SK-N-SH (cell line): Measurements from ENCODE around the gene ASB18. TPM values are rescaled to one million over a fixed set of nuclear protein-coding genes. Genes with fewer than 3 reads are reported as not detected.

Experiments
- CTCF ChIA-PET: fragments of 300-600, 350-600 bp; formaldehyde crosslinking; extraction: SDS; loops from one replicate; lab custom pipeline; 2021; lab: Yijun Ruan, JAX
- POLR2A ChIA-PET: fragments of 350-600 bp; sonication (Branson Sonifier 250); formaldehyde crosslinking; extraction: SDS; loops from one replicate; lab custom pipeline; 2020; ENCODE audit warnings: antibody characterized with exemption, inconsistent platforms; lab: Yijun Ruan, JAX
- DNase-seq: peaks from one replicate; pipeline ENCODE4 v3.0.0; 2012
- H2AFZ ChIP-seq: fragments of 200-600 bp; sonication (generic); 2 replicates; pipeline ENCODE4 v1.8.1; 2016; ENCODE audit warnings: antibody characterized with exemption, mild to moderate bottlenecking, low read depth
- H3F3A ChIP-seq: fragments of 200-600 bp; sonication (generic); replicated peaks from 2 replicates; pipeline ENCODE3; 2016; ENCODE audit warnings: antibody characterized with exemption, mild to moderate bottlenecking; ENCODE audit not compliant: insufficient read depth
- H3K27ac ChIP-seq, 2 experiments: fragments of 200-500 bp in 1 of 2; fragments of 200-600 bp in 1 of 2; sonication (Bioruptor generic) in 1 of 2; sonication (generic), shearing (Covaris generic) in 1 of 2; 2 replicates each; pipeline versions ENCODE4 v1.5.1 to v1.6.1; 2014 to 2016; ENCODE audit warnings: low read depth in 2 of 2, inconsistent platforms in 1 of 2, low read length in 1 of 2, mild to moderate bottlenecking in 1 of 2, mixed read lengths in 1 of 2
- H3K27me3 ChIP-seq: fragments of 200-600 bp; sonication (generic), shearing (Covaris generic); 2 replicates; pipeline ENCODE4 v1.6.1; 2016; ENCODE audit warnings: mixed run types; ENCODE audit not compliant: insufficient read depth
- H3K36me3 ChIP-seq, 2 experiments: fragments of 200-500 bp in 1 of 2; fragments of 200-600 bp in 1 of 2; sonication (Bioruptor generic) in 1 of 2; sonication (generic) in 1 of 2; replicated peaks in 1 of 2; 2 replicates each; pipeline versions ENCODE3 to v1.5.1; 2014 to 2016; ENCODE audit warnings: low read length in 1 of 2, mild to moderate bottlenecking in 1 of 2; ENCODE audit not compliant: insufficient read depth in 2 of 2, control insufficient read depth in 1 of 2
- H3K4me1 ChIP-seq, 2 experiments: fragments of 200-500 bp in 1 of 2; fragments of 200-600 bp in 1 of 2; sonication (Bioruptor generic) in 1 of 2; sonication (generic), shearing (Covaris generic) in 1 of 2; 2 replicates each; pipeline versions ENCODE4 v1.5.1 to v1.6.1; 2014 to 2016; ENCODE audit warnings: low read depth in 1 of 2, low read length in 1 of 2, mixed run types in 1 of 2; ENCODE audit not compliant: insufficient read depth in 2 of 2, control insufficient read depth in 1 of 2
- H3K4me2 ChIP-seq: fragments of 200-600 bp; sonication (generic), shearing (Covaris generic); 2 replicates; pipeline ENCODE4 v1.6.1; 2017; ENCODE audit warnings: mixed run types
- H3K4me3 ChIP-seq, 2 experiments: fragments of 200-500 bp in 1 of 2; fragments of 200-600 bp in 1 of 2; sonication (Bioruptor generic) in 1 of 2; sonication (generic), shearing (Covaris generic) in 1 of 2; 2 replicates each; pipeline versions ENCODE4 v1.5.1 to v1.8.1; 2014 to 2016; ENCODE audit warnings: low read depth in 2 of 2, inconsistent platforms in 1 of 2, low read length in 1 of 2, mild to moderate bottlenecking in 1 of 2, mixed read lengths in 1 of 2, moderate library complexity in 1 of 2
- H3K79me2 ChIP-seq: fragments of 200-600 bp; sonication (generic); 2 replicates; pipeline ENCODE4 v1.8.1; 2017; ENCODE audit warnings: mild to moderate bottlenecking; ENCODE audit not compliant: insufficient read depth
- H3K9ac ChIP-seq: fragments of 200-600 bp; sonication (generic); 2 replicates; pipeline ENCODE4 v1.6.1; 2017; ENCODE audit warnings: mixed run types
- H3K9me2 ChIP-seq: fragments of 200-600 bp; sonication (generic); 2 replicates; pipeline ENCODE4 v1.6.1; 2017; ENCODE audit warnings: mixed run types
- H3K9me3 ChIP-seq: fragments of 200-600 bp; sonication (generic); 2 replicates; pipeline ENCODE4 v1.6.1; 2017; ENCODE audit warnings: mixed run types, mild to moderate bottlenecking, moderate library complexity
- H4K20me1 ChIP-seq: fragments of 200-600 bp; sonication (generic); 2 replicates; pipeline ENCODE4 v1.6.1; 2017; ENCODE audit warnings: mild to moderate bottlenecking, mixed run types; ENCODE audit not compliant: insufficient read depth
- EP300 ChIP-seq, 2 experiments: IDR thresholded peaks; 2 replicates each; pipeline versions ENCODE4 v1.4.0 to v1.6.1; 2012; ENCODE audit warnings: borderline replicate concordance in 1 of 2, low read depth in 1 of 2, low read length in 1 of 2
- EZH2phosphoT487 ChIP-seq: fragments of 200-600 bp; sonication (generic); IDR thresholded peaks from 2 replicates; pipeline ENCODE4 v1.6.1; 2017; ENCODE audit warnings: low read depth, mixed run types, mild to moderate bottlenecking, antibody characterized with exemption, moderate library complexity, borderline replicate concordance
- FOSL2 ChIP-seq: IDR thresholded peaks from 2 replicates; pipeline ENCODE4 v1.4.0; 2012; ENCODE audit warnings: low read depth, mild to moderate bottlenecking, moderate library complexity, borderline replicate concordance
- FOXJ3 ChIP-seq: sonication (generic); formaldehyde crosslinking; IDR thresholded peaks from 2 replicates; pipeline ENCODE4 v1.5.1; 2020; ENCODE audit warnings: mild to moderate bottlenecking, missing genetic modification reagents
- JUND ChIP-seq: IDR thresholded peaks from 2 replicates; pipeline ENCODE4 v1.4.0; 2012
- SIN3A ChIP-seq: IDR thresholded peaks from 2 replicates; pipeline ENCODE4 v1.6.1; 2012; ENCODE audit warnings: low read depth, mild to moderate bottlenecking, low read length, moderate library complexity, borderline replicate concordance
- TAF1 ChIP-seq: IDR thresholded peaks from 2 replicates; pipeline ENCODE4 v1.6.1; 2012; ENCODE audit warnings: low read depth, mild to moderate bottlenecking, low read length, moderate library complexity, borderline replicate concordance
- WGBS: methylation state at CpG from one replicate; pipeline ENCODE4 v1.1.6; 2017; ENCODE audit warnings: low lambda C conversion rate; 5-methylcytosine and 5-hydroxymethylcytosine counted together
- polyA plus RNA-seq, 3 experiments: library from polyadenylated mRNA; depleted of rRNA; stranded (reverse); fragments of >200 nt; gene quantifications; 2 replicates each; pipeline ENCODE4 v1.2.3, GENCODE V29; 2012
- TF ChIP-seq, protein P1 (sequence below): IDR thresholded peaks from 2 replicates; pipeline ENCODE4 v1.4.0; 2012; ENCODE audit warnings: low read depth
- TF ChIP-seq, protein P2 (sequence below): fragments of 150-350 bp; IDR thresholded peaks from 2 replicates; pipeline ENCODE4 v1.6.1; 2017; ENCODE audit warnings: antibody characterized with exemption, low read length, low read depth, borderline replicate concordance
- TF ChIP-seq, protein P3 (sequence below): IDR thresholded peaks from 2 replicates; pipeline ENCODE4; 2012
- TF ChIP-seq, protein P4 (sequence below): fragments of 200-600 bp; sonication (generic); IDR thresholded peaks from 2 replicates; pipeline ENCODE4 v1.6.1; 2017; ENCODE audit warnings: antibody characterized with exemption, mild to moderate bottlenecking, moderate library complexity
- TF ChIP-seq, protein P5 (sequence below): IDR thresholded peaks from 2 replicates; pipeline ENCODE4 v1.4.0; 2012; ENCODE audit warnings: low read depth, borderline replicate concordance

Gene ASB18
- polyA plus RNA-seq, 1 of the 3 experiments (the other 2 are of a cell fraction), result not detected

DNA sequence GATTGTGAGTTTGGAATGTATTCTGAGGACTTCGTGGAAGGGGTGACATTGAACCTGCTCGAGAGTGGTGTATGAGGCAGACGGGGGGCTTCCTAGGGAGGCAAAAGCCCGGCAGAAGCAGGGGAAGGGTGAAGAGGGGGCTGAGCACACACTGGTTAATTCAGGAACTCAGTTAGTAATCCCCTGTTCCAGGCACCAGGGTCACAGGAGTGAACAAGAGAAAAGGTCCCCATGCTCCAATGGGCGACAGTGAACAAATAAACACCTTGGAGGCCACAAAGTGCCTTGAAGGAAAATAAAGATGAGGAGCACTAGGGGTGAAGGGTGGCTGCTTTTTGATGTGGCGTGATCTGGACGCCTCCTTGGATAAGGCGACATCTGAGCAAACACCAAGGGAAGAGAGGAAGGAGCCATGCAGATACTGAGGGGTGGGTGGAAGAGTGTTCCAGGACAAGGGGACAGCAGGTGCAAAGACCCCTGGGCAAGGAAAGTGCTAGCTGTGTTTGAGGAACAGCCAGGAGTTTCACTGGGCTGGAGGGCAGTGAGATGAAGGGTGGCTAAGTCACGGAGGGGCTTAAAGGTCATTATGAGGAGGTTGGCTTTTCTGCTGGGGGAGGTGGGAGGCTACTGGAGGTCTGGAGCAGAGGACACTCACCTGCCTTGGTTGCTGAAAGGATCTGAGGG is 26.7 kb upstream of the ASB18 start:
- Histone ChIP-seq H3K9ac (no peak overlapping the region), H3F3A (no peaks in the 10 kb centered on the region), H3K9me2 (no peaks in the 10 kb centered on the region), H3K4me1 (no peaks in the 10 kb centered on the region), H3K27ac (no peak overlapping the region), H3K79me2 (no peaks in the 10 kb centered on the region), H3K27me3 (no peaks in the 10 kb centered on the region), H3K4me3 (no peak overlapping the region), H3K36me3 (no peaks in the 10 kb centered on the region), H3K9me3 (no peaks in the 10 kb centered on the region), H2AFZ (no peak overlapping the region), H4K20me1 (no peaks in the 10 kb centered on the region), H3K4me2 (no peak overlapping the region)
- TF ChIP-seq, protein P1, sequence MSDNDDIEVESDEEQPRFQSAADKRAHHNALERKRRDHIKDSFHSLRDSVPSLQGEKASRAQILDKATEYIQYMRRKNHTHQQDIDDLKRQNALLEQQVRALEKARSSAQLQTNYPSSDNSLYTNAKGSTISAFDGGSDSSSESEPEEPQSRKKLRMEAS, result no peak
- TF ChIP-seq, protein P2, sequence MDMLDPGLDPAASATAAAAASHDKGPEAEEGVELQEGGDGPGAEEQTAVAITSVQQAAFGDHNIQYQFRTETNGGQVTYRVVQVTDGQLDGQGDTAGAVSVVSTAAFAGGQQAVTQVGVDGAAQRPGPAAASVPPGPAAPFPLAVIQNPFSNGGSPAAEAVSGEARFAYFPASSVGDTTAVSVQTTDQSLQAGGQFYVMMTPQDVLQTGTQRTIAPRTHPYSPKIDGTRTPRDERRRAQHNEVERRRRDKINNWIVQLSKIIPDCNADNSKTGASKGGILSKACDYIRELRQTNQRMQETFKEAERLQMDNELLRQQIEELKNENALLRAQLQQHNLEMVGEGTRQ, result no peak
- no peak for TF ChIP-seq FOXJ3
- TF ChIP-seq, protein P3, sequence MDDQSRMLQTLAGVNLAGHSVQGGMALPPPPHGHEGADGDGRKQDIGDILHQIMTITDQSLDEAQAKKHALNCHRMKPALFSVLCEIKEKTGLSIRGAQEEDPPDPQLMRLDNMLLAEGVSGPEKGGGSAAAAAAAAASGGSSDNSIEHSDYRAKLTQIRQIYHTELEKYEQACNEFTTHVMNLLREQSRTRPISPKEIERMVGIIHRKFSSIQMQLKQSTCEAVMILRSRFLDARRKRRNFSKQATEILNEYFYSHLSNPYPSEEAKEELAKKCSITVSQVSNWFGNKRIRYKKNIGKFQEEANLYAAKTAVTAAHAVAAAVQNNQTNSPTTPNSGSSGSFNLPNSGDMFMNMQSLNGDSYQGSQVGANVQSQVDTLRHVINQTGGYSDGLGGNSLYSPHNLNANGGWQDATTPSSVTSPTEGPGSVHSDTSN, result no peak
- TF ChIP-seq, protein P4, sequence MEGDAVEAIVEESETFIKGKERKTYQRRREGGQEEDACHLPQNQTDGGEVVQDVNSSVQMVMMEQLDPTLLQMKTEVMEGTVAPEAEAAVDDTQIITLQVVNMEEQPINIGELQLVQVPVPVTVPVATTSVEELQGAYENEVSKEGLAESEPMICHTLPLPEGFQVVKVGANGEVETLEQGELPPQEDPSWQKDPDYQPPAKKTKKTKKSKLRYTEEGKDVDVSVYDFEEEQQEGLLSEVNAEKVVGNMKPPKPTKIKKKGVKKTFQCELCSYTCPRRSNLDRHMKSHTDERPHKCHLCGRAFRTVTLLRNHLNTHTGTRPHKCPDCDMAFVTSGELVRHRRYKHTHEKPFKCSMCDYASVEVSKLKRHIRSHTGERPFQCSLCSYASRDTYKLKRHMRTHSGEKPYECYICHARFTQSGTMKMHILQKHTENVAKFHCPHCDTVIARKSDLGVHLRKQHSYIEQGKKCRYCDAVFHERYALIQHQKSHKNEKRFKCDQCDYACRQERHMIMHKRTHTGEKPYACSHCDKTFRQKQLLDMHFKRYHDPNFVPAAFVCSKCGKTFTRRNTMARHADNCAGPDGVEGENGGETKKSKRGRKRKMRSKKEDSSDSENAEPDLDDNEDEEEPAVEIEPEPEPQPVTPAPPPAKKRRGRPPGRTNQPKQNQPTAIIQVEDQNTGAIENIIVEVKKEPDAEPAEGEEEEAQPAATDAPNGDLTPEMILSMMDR, result no peak
- no peak for TF ChIP-seq EP300 (IDR thresholded peaks at IDR 0.05; ENCODE audit: borderline replicate concordance in 1 of 2, low read depth in 1 of 2, low read length in 1 of 2)
- no peak for TF ChIP-seq EZH2phosphoT487
- TF ChIP-seq, protein P5, sequence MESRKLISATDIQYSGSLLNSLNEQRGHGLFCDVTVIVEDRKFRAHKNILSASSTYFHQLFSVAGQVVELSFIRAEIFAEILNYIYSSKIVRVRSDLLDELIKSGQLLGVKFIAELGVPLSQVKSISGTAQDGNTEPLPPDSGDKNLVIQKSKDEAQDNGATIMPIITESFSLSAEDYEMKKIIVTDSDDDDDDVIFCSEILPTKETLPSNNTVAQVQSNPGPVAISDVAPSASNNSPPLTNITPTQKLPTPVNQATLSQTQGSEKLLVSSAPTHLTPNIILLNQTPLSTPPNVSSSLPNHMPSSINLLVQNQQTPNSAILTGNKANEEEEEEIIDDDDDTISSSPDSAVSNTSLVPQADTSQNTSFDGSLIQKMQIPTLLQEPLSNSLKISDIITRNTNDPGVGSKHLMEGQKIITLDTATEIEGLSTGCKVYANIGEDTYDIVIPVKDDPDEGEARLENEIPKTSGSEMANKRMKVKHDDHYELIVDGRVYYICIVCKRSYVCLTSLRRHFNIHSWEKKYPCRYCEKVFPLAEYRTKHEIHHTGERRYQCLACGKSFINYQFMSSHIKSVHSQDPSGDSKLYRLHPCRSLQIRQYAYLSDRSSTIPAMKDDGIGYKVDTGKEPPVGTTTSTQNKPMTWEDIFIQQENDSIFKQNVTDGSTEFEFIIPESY, result no peak
- TF ChIP-seq TAF1, result no peak
- no peak for TF ChIP-seq SIN3A
- TF ChIP-seq JUND, result no peak
- TF ChIP-seq FOSL2, result no peak
- CTCF ChIA-PET, result no interaction called here
- 13% methylated on average over 9 of the region's 9 CpGs for WGBS
- POLR2A ChIA-PET, result no interaction called here
- no peak for DNase-seq
